Endothelial cell of umbilical vein (primary cell): ENCODE results near the gene EGFL7. TPM values are rescaled to one million over a fixed set of nuclear protein-coding genes. Genes with fewer than 3 reads are reported as not detected.

Experiments used
- BruUV-seq: library from RNA; stranded (reverse); fragments of 400-500 nt; replicated peaks from 2 replicates; lab custom pipeline; 2021; lab: Mats Ljungman, UMichigan
- CTCF ChIA-PET: fragments of 300-600, 350-600 bp; sonication (Branson Sonifier 250); formaldehyde crosslinking; loops from one replicate; lab custom pipeline; 2021; ENCODE audit warnings: antibody characterized with exemption, inconsistent platforms; lab: Charles Lee
- POLR2A ChIA-PET: fragments of 300-600, 350-600 bp; sonication (Branson Sonifier 250); formaldehyde crosslinking; loops from one replicate; lab custom pipeline; 2021; ENCODE audit warnings: antibody characterized with exemption, inconsistent platforms; lab: Charles Lee
- DNase-seq: peaks from one replicate; pipeline ENCODE4 v3.0.0-alpha.2; 2011; ENCODE audit warnings: low read depth, low spot score
- FAIRE-seq: peaks from 2 replicates; lab custom pipeline; 2011; peaks lifted over from hg19 to GRCh38; lab: Jason Lieb, UNC
- H2AFZ ChIP-seq: 2 replicates; pipeline ENCODE4 v1.6.0; 2012; ENCODE audit warnings: low read depth, low read length, control low read depth, inconsistent platforms
- H3K27ac ChIP-seq: 2 replicates; pipeline ENCODE4 v1.5.1; 2011; ENCODE audit warnings: low read depth, mild to moderate bottlenecking, control low read depth, low read length, moderate library complexity; ENCODE audit not compliant: insufficient read depth
- H3K27me3 ChIP-seq, 2 experiments: 2 replicates each; pipeline versions ENCODE4 v1.6.0 to v1.6.1; 2011; ENCODE audit warnings: low read length in 2 of 2, mixed read lengths in 1 of 2; ENCODE audit not compliant: control insufficient read depth in 2 of 2, insufficient read depth in 2 of 2
- H3K36me3 ChIP-seq, 2 experiments: 2 replicates in 1 of 2; 3 replicates in 1 of 2; pipeline ENCODE4 v1.5.1; 2011; ENCODE audit warnings: low read length in 2 of 2, mild to moderate bottlenecking in 1 of 2, moderate library complexity in 1 of 2; ENCODE audit not compliant: control insufficient read depth in 2 of 2, insufficient read depth in 2 of 2; ENCODE audit errors: extremely low read depth in 1 of 2
- H3K4me1 ChIP-seq: 3 replicates; pipeline ENCODE4 v1.5.1; 2011; ENCODE audit warnings: mild to moderate bottlenecking, low read length; ENCODE audit not compliant: control insufficient read depth, insufficient read depth; ENCODE audit errors: extremely low read depth
- H3K4me2 ChIP-seq: 2 replicates; pipeline ENCODE4 v1.6.1; 2011; ENCODE audit warnings: low read length, control low read depth, mixed read lengths; ENCODE audit not compliant: insufficient read depth
- H3K4me3 ChIP-seq, 3 experiments: fragments of 200-600 bp in 1 of 3; sonication (generic), shearing (Covaris generic) in 1 of 3; replicated peaks in 1 of 3; 2 replicates each; pipeline ENCODE4 v1.5.1; 2011 to 2016; ENCODE audit warnings: control low read depth in 3 of 3, low read length in 3 of 3, mild to moderate bottlenecking in 2 of 3, inconsistent platforms in 1 of 3, low read depth in 1 of 3, moderate library complexity in 1 of 3; ENCODE audit not compliant: insufficient read depth in 1 of 3
- H3K79me2 ChIP-seq: 2 replicates; pipeline ENCODE4 v1.6.0; 2012; ENCODE audit warnings: low read length, inconsistent platforms; ENCODE audit not compliant: control insufficient read depth, insufficient read depth
- H3K9ac ChIP-seq: replicated peaks from 2 replicates; pipeline ENCODE3; 2011; ENCODE audit warnings: low read length, control low read depth; ENCODE audit not compliant: insufficient read depth; ENCODE audit errors: extremely low read depth
- H3K9me1 ChIP-seq: replicated peaks from 3 replicates; pipeline ENCODE4 v1.6.0; 2011; ENCODE audit warnings: mild to moderate bottlenecking, low read length; ENCODE audit not compliant: control insufficient read depth, insufficient read depth; ENCODE audit errors: extremely low read depth
- H3K9me3 ChIP-seq: replicated peaks from 2 replicates; pipeline ENCODE4 v1.5.1; 2012; ENCODE audit warnings: low read length, inconsistent platforms; ENCODE audit not compliant: control insufficient read depth, insufficient read depth
- H4K20me1 ChIP-seq: replicated peaks from 2 replicates; pipeline ENCODE3; 2011; ENCODE audit warnings: mild to moderate bottlenecking, low read length; ENCODE audit not compliant: control insufficient read depth, insufficient read depth; ENCODE audit errors: extremely low read depth
- CTCF ChIP-seq, 2 donors: IDR thresholded peaks; 1 replicate in 1 of 2; 2 replicates in 1 of 2; pipeline ENCODE4 v1.5.1; 2011; ENCODE audit warnings: low read length in 2 of 2, mild to moderate bottlenecking in 2 of 2, moderate library complexity in 2 of 2, control low read depth in 1 of 2, inconsistent platforms in 1 of 2, low read depth in 1 of 2; ENCODE audit not compliant: insufficient read depth in 1 of 2; ENCODE audit errors: extremely low read depth in 1 of 2
- EZH2 ChIP-seq: IDR thresholded peaks from 2 replicates; pipeline ENCODE4 v1.6.1; 2012; ENCODE audit warnings: borderline replicate concordance, low read depth, mild to moderate bottlenecking, moderate library complexity, low read length, inconsistent platforms; ENCODE audit not compliant: severe bottlenecking
- FOS ChIP-seq: IDR thresholded peaks from 2 replicates; pipeline ENCODE4 v1.6.1; 2011; ENCODE audit warnings: mild to moderate bottlenecking, low read length, moderate library complexity, borderline replicate concordance; ENCODE audit not compliant: insufficient read depth
- GATA2 ChIP-seq: IDR thresholded peaks from 2 replicates; pipeline ENCODE4 v1.7.0; 2011; ENCODE audit warnings: low read depth, mild to moderate bottlenecking, moderate library complexity, mixed read lengths, low read length; ENCODE audit not compliant: insufficient read length, insufficient read depth
- JUN ChIP-seq: IDR thresholded peaks from 2 replicates; pipeline ENCODE4 v1.6.1; 2011; ENCODE audit warnings: borderline replicate concordance, low read depth; ENCODE audit not compliant: insufficient read length, insufficient read depth
- MYC ChIP-seq: IDR thresholded peaks from one replicate; pipeline ENCODE4 v1.6.1; 2011; ENCODE audit warnings: mild to moderate bottlenecking, low read depth, low read length
- POLR2A ChIP-seq: IDR thresholded peaks from 2 replicates; pipeline ENCODE4 v1.6.1; 2012; ENCODE audit warnings: low read depth, mild to moderate bottlenecking, control low read depth, low read length
- POLR2AphosphoS5 ChIP-seq: IDR thresholded peaks from 2 replicates; pipeline ENCODE4 v1.6.1; 2012; ENCODE audit warnings: low read depth, mild to moderate bottlenecking, control low read depth, low read length, moderate library complexity; ENCODE audit not compliant: insufficient read depth
- dilution Hi-C: fragments of 300-500 bp; cut with MboI; formaldehyde crosslinking; loops from one replicate; pipeline ENCODE4 v1.15.0; 2019; ENCODE audit warnings: low sequenced_read_pairs; ENCODE audit not compliant: extremely low pct_ligation_motif_present
- intact Hi-C: fragments of 100-400 bp; cut with micrococcal nuclease; formaldehyde crosslinking; loops from one replicate; pipeline ENCODE4 v1.10.0; 2022
- polyA plus RNA-seq, 4 experiments: library from polyadenylated mRNA; depleted of rRNA in 3 of 4; stranded (reverse) in 3 of 4; unstranded in 1 of 4; fragments of >200 nt; gene quantifications; 2 replicates each; pipeline versions ENCODE4 v1.2.1 to v1.2.3, GENCODE V29; 2011 to 2012; ENCODE audit warnings: missing spikeins in 1 of 4
- total RNA-seq: library from RNA; stranded (reverse); gene quantifications from 2 replicates; pipeline ENCODE4 v1.2.3, GENCODE V29; 2021
- TF ChIP-seq, protein P1 (sequence below): IDR thresholded peaks from 2 replicates; pipeline ENCODE4 v1.6.1; 2011; ENCODE audit not compliant: insufficient read depth, insufficient read length

The EGFL7 gene
- total and polyA plus RNA-seq, 2 donors (not counting 3 experiments of a cell fraction or from before 2014, with no cell fraction given), result 1,043 to 1,377 TPM

GRCh38 chr9:136644593-136645351 lies 17.9 kb upstream of the EGFL7 start:
- Histone ChIP-seq H3K36me3 (no peaks in the 10 kb centered on the region), H3K79me2 (peaks cover 23% of the 10 kb centered on the region), H3K27me3 (no peaks in the 10 kb centered on the region), H3K4me1 (peaks cover 72% of the 10 kb centered on the region), H3K9me3 (no peaks in the 10 kb centered on the region), H3K9ac (peak overlapping the region; percentile 89), H2AFZ (no peak overlapping the region), H3K27ac (peak overlapping the region; percentile 98), H3K4me3 (peak overlapping the region in 1 of 3 experiments; percentile 47), H4K20me1 (no peaks in the 10 kb centered on the region), H3K9me1 (no peaks in the 10 kb centered on the region), H3K4me2 (peak overlapping the region; percentile 31)
- no TSS peak for BruUV-seq
- intact Hi-C loops, result loop anchor here (1.0 to 2.0 kb wide), 3 partner anchors 30 to 159 kb away; no protein-coding TSS in a partner anchor
- TF ChIP-seq GATA2, result peak; percentile 81
- peak; percentile 72 for TF ChIP-seq POLR2A
- peak; percentile 83 for TF ChIP-seq FOS
- peak; percentile 75 for TF ChIP-seq JUN
- no peak for TF ChIP-seq MYC
- peak; percentile 95 to 96 for TF ChIP-seq CTCF (IDR thresholded peaks at IDR 0.05; ENCODE audit: extremely low read depth in 1 of 2, insufficient read depth in 1 of 2, low read depth in 1 of 2, low read length in 2 of 2)
- TF ChIP-seq EZH2, result no peak
- TF ChIP-seq, protein P1, sequence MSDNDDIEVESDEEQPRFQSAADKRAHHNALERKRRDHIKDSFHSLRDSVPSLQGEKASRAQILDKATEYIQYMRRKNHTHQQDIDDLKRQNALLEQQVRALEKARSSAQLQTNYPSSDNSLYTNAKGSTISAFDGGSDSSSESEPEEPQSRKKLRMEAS, result no peak
- TF ChIP-seq POLR2AphosphoS5, result peak; percentile 98
- ChIA-PET CTCF (interaction anchor here (0.6 to 8.2 kb wide), 10 partner anchors 12 to 160 kb away, joined by 3 to 90 read pairs (median 18); partner anchors contain the start of gene EGFL7), POLR2A (interaction anchor here (1.0 to 10.7 kb wide), 5 partner anchors 9 to 115 kb away, joined by 4 to 161 read pairs (median 40); partner anchors contain the start of gene EGFL7)
- dilution Hi-C loops, result no loop called here
- FAIRE-seq (peak; percentile 96), DNase-seq (peak; percentile 88)
